GM23248 (cell line): ENCODE measurements around the gene MITF. TPM values are rescaled to one million over a fixed set of nuclear protein-coding genes. Genes with fewer than 3 reads are reported as not detected.

Experiments used
- DNase-seq: peaks from one replicate; pipeline ENCODE4 v3.0.0-alpha.2; 2015
- H2AFZ ChIP-seq: fragments of 200-600 bp; sonication (generic); 2 replicates; pipeline ENCODE4 v1.6.1; 2016; ENCODE audit warnings: antibody characterized with exemption
- H3F3A ChIP-seq: fragments of 200-600 bp; sonication (generic); 2 replicates; pipeline ENCODE4 v1.6.1; 2016; ENCODE audit warnings: mild to moderate bottlenecking, antibody characterized with exemption, mixed run types; ENCODE audit not compliant: insufficient read depth
- H3K27ac ChIP-seq: fragments of 200-600 bp; sonication (generic); 2 replicates; pipeline ENCODE4 v1.5.1; 2016; ENCODE audit warnings: mild to moderate bottlenecking
- H3K27me3 ChIP-seq: fragments of 200-600 bp; sonication (generic); replicated peaks from 2 replicates; pipeline ENCODE4 v1.6.1; 2016; ENCODE audit warnings: mild to moderate bottlenecking; ENCODE audit not compliant: insufficient read depth
- H3K36me3 ChIP-seq: fragments of 200-600 bp; sonication (generic); 2 replicates; pipeline ENCODE4 v1.6.1; 2016; ENCODE audit warnings: low read depth, mild to moderate bottlenecking
- H3K4me1 ChIP-seq: fragments of 200-600 bp; sonication (generic); 2 replicates; pipeline ENCODE4 v1.6.1; 2016; ENCODE audit warnings: mild to moderate bottlenecking; ENCODE audit not compliant: insufficient read depth
- H3K4me2 ChIP-seq: fragments of 200-600 bp; sonication (generic); one replicate; pipeline ENCODE4 v1.6.1; 2016; ENCODE audit warnings: mild to moderate bottlenecking; ENCODE audit not compliant: unreplicated experiment
- H3K4me3 ChIP-seq: fragments of 200-600 bp; sonication (generic); 2 replicates; pipeline ENCODE4 v1.5.1; 2016; ENCODE audit warnings: mild to moderate bottlenecking
- H3K79me2 ChIP-seq: fragments of 200-600 bp; sonication (generic); 2 replicates; pipeline ENCODE4 v1.6.1; 2016; ENCODE audit warnings: mild to moderate bottlenecking; ENCODE audit not compliant: insufficient read depth
- H3K9ac ChIP-seq: fragments of 200-600 bp; sonication (generic); 2 replicates; pipeline ENCODE4 v1.6.1; 2016; ENCODE audit warnings: mild to moderate bottlenecking
- H3K9me2 ChIP-seq: fragments of 200-600 bp; sonication (generic); 2 replicates; pipeline ENCODE4 v1.6.1; 2016; ENCODE audit warnings: mixed run types, mild to moderate bottlenecking, moderate library complexity; ENCODE audit not compliant: insufficient read depth
- H3K9me3 ChIP-seq: fragments of 200-600 bp; sonication (generic); one replicate; pipeline ENCODE4 v1.6.1; 2017; ENCODE audit warnings: low read depth
- H4K20me1 ChIP-seq: fragments of 200-600 bp; sonication (generic); 2 replicates; pipeline ENCODE4 v1.6.0; 2016; ENCODE audit not compliant: insufficient read depth
- EZH2 ChIP-seq: fragments of 200-600 bp; sonication (generic); IDR thresholded peaks from 2 replicates; pipeline ENCODE4 v1.6.1; 2018; ENCODE audit warnings: antibody characterized with exemption, mild to moderate bottlenecking; ENCODE audit not compliant: insufficient read depth, poor library complexity, severe bottlenecking
- EZH2phosphoT487 ChIP-seq: fragments of 200-600 bp; sonication (generic); IDR thresholded peaks from 2 replicates; pipeline ENCODE4 v1.6.1; 2018; ENCODE audit warnings: antibody characterized with exemption, moderate library complexity, mild to moderate bottlenecking, low read depth; ENCODE audit not compliant: insufficient read depth
- WGBS, 2 experiments: methylation state at CpG; one replicate each; pipeline ENCODE4 v1.1.6; 2015 to 2017; ENCODE audit warnings: low lambda C conversion rate in 2 of 2, low coverage in 1 of 2; ENCODE audit errors: missing lambda C conversion rate in 2 of 2; 5-methylcytosine and 5-hydroxymethylcytosine counted together
- in situ Hi-C: fragments of 300-500 bp; cut with MboI; formaldehyde crosslinking; loops from 2 replicates; pipeline ENCODE4 v1.15.0; 2020
- polyA plus RNA-seq: library from polyadenylated mRNA; unstranded; fragments of >200 nt; fragmentation: Nextera tagmentation; extraction: Ambion mirVana; gene quantifications from 2 replicates; pipeline ENCODE4 v1.2.1, GENCODE V29; 2016
- total RNA-seq: library from RNA; depleted of rRNA; stranded (reverse); fragments of >200 nt; shearing (Covaris generic); gene quantifications from 2 replicates; pipeline ENCODE4 v1.2.3, GENCODE V29; 2014

MITF gene
- total and polyA plus RNA-seq, 2 experiments from 2014 or later: 0.86 to 2.0 TPM

DNA sequence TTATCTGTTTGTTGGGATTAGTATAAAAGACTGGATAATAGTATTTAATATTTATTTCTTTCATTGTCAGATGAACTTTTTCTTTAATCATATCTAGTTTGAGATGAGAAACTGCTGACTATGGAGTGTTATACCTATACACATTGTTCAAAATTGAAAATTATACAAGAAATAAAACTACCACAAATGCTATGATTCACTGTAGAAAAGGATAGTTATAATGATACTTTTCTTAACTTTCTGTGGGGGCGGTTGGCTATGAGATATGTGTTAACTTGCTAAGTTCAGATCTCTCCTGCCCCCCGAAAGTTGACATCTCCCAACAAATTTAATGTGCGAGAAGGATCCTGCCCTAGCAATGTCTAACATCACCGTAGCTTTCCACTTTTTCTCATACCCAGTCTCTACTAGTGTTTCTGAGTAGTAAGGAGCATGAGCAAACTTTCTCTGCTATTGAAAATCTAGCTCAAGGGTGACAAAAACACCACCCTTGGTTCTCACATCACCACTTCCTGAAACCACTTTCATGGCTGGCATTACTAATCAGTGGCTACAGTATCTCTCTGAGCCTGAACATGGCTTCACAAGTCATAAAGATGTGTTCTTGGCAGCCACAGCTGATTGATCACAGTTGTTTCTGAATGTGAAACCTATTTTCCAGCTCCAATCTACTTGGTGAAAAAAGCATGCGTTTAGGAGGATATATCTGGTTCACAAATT lies 244.4 kb downstream of the MITF start:
- Histone ChIP-seq H3K9ac (no peak overlapping the region), H3K79me2 (no peaks in the 10 kb centered on the region), H3K36me3 (no peaks in the 10 kb centered on the region), H3K27ac (no peak overlapping the region), H2AFZ (no peak overlapping the region), H3K9me3 (no peaks in the 10 kb centered on the region), H3K4me2 (no peak overlapping the region), H3K4me1 (no peaks in the 10 kb centered on the region), H3K4me3 (no peak overlapping the region), H3K9me2 (no peaks in the 10 kb centered on the region), H3F3A (no peaks in the 10 kb centered on the region), H3K27me3 (no peaks in the 10 kb centered on the region; the same call in 1 of the 2 replicates), H4K20me1 (no peaks in the 10 kb centered on the region)
- WGBS, 2 experiments: 58 to 62% methylated on average over 5 of the region's 5 CpGs
- TF ChIP-seq EZH2phosphoT487: no peak
- TF ChIP-seq EZH2: no peak
- in situ Hi-C loops: no loop called here
- no peak for DNase-seq

DNA sequence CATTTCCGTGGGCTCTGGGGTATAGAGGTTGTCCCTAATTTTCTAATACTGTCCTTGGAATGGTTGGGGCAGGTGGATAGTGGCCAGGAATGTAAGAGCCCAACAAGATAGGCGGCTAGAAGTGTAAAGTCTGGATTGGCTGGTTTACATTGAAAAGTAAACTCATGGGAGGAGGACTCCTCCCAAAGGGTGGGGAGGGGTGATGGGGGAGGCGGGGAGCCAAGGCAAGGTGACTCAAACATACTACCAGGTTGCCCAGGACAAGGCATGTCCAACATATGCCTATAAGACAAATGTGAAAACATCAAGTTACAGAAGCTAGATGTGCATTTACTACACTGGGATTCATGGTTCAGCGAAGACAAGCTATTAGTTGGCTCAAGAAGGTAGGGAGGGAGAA lies 246.0 kb downstream of the MITF start:
- DNase-seq: no peak
- Histone ChIP-seq H3K9me2 (no peaks in the 10 kb centered on the region), H3K9ac (no peak overlapping the region), H4K20me1 (no peaks in the 10 kb centered on the region), H3K4me3 (no peak overlapping the region), H3K27ac (no peak overlapping the region), H2AFZ (no peak overlapping the region), H3K4me1 (no peaks in the 10 kb centered on the region), H3K4me2 (no peak overlapping the region), H3K79me2 (no peaks in the 10 kb centered on the region), H3F3A (no peaks in the 10 kb centered on the region), H3K9me3 (no peaks in the 10 kb centered on the region), H3K36me3 (no peaks in the 10 kb centered on the region), H3K27me3 (no peaks in the 10 kb centered on the region; the same call in 1 of the 2 replicates)
- 35 to 41% methylated on average over 3 to 4 of the region's 4 CpGs for WGBS, 2 experiments
- in situ Hi-C loops: no loop called here
- TF ChIP-seq EZH2: no peak
- TF ChIP-seq EZH2phosphoT487: no peak

DNA sequence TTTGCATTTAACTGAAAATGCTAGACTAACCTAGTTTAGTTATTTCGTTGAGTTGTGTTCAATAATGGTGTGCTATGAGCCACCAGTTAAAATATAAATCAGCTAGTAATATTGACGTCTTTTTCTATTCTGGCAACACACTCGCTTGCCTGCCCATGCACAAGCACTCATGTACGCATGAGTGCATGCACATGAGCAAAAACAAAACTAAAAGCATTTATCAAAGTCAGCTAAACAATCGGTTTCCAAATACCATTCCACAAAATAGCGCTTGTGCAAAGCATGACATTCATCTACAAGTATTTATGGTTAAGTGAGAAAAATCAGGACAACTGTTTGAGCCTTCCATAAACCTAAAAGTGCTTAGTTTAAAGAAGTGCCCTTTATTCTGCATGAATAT lies 247.2 kb downstream of the MITF start:
- Histone ChIP-seq H2AFZ (no peak overlapping the region), H3F3A (no peaks in the 10 kb centered on the region), H3K4me2 (no peak overlapping the region), H3K79me2 (no peaks in the 10 kb centered on the region), H3K9me3 (no peaks in the 10 kb centered on the region), H3K4me3 (no peak overlapping the region), H3K9me2 (no peaks in the 10 kb centered on the region), H3K4me1 (no peaks in the 10 kb centered on the region), H3K9ac (no peak overlapping the region), H4K20me1 (no peaks in the 10 kb centered on the region), H3K27me3 (no peaks in the 10 kb centered on the region; the same call in 1 of the 2 replicates), H3K27ac (no peak overlapping the region), H3K36me3 (no peaks in the 10 kb centered on the region)
- in situ Hi-C loops: no loop called here
- no peak for DNase-seq
- no peak for TF ChIP-seq EZH2
- no peak for TF ChIP-seq EZH2phosphoT487
- 41 to 44% methylated on average over 6 of the region's 6 CpGs for WGBS, 2 experiments

DNA sequence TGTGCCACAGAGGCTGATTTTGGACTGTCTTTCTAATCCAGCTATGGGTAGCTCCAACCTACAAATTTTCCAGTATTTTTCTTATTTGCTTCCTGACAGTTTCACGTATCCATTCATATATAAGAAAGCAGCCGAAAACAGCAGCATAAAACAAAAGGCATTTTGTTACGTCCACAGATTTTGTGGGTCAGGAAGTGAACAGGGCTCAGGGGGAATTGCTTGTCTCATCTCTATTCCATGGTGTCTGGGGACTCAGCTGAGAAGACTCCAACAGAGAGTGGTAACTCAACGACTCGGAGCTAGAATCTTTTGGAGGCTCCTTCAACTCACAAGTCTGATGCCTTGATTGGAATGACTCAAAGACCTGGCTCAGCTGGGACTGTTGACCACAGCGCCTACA lies 248.6 kb downstream of the MITF start:
- Histone ChIP-seq H4K20me1 (no peaks in the 10 kb centered on the region), H3K79me2 (no peaks in the 10 kb centered on the region), H3K9me3 (no peaks in the 10 kb centered on the region), H3K9ac (no peak overlapping the region), H3K4me2 (no peak overlapping the region), H3K36me3 (no peaks in the 10 kb centered on the region), H3F3A (no peaks in the 10 kb centered on the region), H3K4me3 (no peak overlapping the region), H3K27ac (no peak overlapping the region), H2AFZ (no peak overlapping the region), H3K27me3 (no peaks in the 10 kb centered on the region; the same call in 1 of the 2 replicates), H3K9me2 (no peaks in the 10 kb centered on the region), H3K4me1 (no peaks in the 10 kb centered on the region)
- no peak for TF ChIP-seq EZH2
- TF ChIP-seq EZH2phosphoT487: no peak
- in situ Hi-C loops: no loop called here
- no peak for DNase-seq
- 73 to 81% methylated on average over 6 of the region's 6 CpGs for WGBS, 2 experiments
